Measurements from ENCODE around the gene DDX28. TPM values are rescaled to one million over a fixed set of nuclear protein-coding genes. Genes with fewer than 3 reads are reported as not detected.
"Not testable (repeated sequence)": the region's sequence is repeated elsewhere in the genome, so short reads cannot be mapped to it uniquely, and the experiment has no call there.

The DDX28 gene
- polyA plus RNA-seq, 1 donor from 2014 or later: 13.9 TPM

DNA sequence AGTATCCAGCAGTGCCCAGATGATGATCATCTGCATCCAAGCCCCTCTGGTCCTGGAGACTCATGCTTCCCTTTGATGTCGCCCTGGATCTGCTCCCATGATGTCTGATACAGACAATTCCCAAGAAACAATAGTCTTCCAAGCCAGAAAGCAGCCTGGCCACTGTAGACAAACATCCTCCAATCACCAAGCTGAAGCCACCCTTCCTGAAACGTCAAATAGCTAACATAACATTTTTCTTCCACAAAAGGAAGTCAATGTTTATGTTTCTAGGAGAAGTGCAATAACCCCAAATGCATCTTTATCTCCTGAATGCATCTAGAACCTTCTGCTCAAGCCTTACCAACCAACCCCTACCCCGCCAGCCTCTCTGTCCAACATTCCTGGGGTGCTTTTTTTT is 22.6 kb downstream of the DDX28 start:
- no peak overlapping the region for H3K4me2 ChIP-seq (ENCODE audit: low read length)
- TF ChIP-seq TAF1 (IDR thresholded peaks at IDR 0.05; ENCODE audit: low read depth) (no peak), EZH2 (IDR thresholded peaks at IDR 0.05; ENCODE audit: borderline replicate concordance, insufficient read depth, low read length, poor library complexity, severe bottlenecking) (no peak), SMC3 (conservative IDR thresholded peaks at IDR 0.05; ENCODE audit: poor library complexity) (no peak), RAD21 (conservative IDR thresholded peaks at IDR 0.05) (no peak)
- TF ChIP-seq, protein P1, sequence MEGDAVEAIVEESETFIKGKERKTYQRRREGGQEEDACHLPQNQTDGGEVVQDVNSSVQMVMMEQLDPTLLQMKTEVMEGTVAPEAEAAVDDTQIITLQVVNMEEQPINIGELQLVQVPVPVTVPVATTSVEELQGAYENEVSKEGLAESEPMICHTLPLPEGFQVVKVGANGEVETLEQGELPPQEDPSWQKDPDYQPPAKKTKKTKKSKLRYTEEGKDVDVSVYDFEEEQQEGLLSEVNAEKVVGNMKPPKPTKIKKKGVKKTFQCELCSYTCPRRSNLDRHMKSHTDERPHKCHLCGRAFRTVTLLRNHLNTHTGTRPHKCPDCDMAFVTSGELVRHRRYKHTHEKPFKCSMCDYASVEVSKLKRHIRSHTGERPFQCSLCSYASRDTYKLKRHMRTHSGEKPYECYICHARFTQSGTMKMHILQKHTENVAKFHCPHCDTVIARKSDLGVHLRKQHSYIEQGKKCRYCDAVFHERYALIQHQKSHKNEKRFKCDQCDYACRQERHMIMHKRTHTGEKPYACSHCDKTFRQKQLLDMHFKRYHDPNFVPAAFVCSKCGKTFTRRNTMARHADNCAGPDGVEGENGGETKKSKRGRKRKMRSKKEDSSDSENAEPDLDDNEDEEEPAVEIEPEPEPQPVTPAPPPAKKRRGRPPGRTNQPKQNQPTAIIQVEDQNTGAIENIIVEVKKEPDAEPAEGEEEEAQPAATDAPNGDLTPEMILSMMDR (IDR thresholded peaks at IDR 0.05; ENCODE audit: poor library complexity, severe bottlenecking): no peak
- H2AFZ ChIP-seq (ENCODE audit: low read depth, low read length): no peak overlapping the region
- no peaks in the 10 kb centered on the region for H4K20me1 ChIP-seq (ENCODE audit: insufficient read depth)
- H3K27ac ChIP-seq (ENCODE audit: low read length): no peak overlapping the region
- no peaks in the 10 kb centered on the region for H3K9me2 ChIP-seq (ENCODE audit: insufficient read depth, low read length)
- H3F3A ChIP-seq (ENCODE audit: insufficient read depth, low read length, poor library complexity, severe bottlenecking): no peaks in the 10 kb centered on the region
- H3K79me2 ChIP-seq (replicated peaks; ENCODE audit: insufficient read depth, low read length): no peaks in the 10 kb centered on the region
- no peak overlapping the region for H3K4me3 ChIP-seq (ENCODE audit: low read length)
- no peaks in the 10 kb centered on the region for H3K27me3 ChIP-seq (ENCODE audit: insufficient read depth, low read depth, low read length)
- H3K9ac ChIP-seq (ENCODE audit: low read length): no peak overlapping the region
- no peaks in the 10 kb centered on the region for H3K36me3 ChIP-seq (ENCODE audit: insufficient read depth, low read length)
- H3K9me3 ChIP-seq (ENCODE audit: low read length): no peaks in the 10 kb centered on the region

DNA sequence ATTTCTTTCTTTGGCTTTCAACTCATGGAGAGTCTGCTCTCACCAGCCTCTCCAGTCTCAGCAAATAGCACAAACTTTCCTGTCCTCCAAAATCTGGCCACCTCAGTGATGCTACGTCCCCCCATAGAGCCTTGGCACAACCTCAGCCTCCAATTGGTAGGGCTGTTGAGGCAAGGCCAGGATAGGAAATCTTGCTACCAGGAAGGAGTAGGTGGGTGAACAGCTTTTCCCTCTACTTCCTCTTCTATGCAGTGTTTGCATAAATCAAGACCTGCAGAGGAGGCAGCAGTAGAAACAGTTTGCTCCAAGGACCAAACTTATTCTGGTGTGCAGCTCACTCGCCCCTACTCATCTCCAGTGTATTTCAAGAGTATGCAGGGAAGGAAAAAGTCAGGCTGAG is 23.0 kb downstream of the DDX28 start:
- H3K27ac ChIP-seq (ENCODE audit: low read length): no peak overlapping the region
- no peaks in the 10 kb centered on the region for H3K9me2 ChIP-seq (ENCODE audit: insufficient read depth, low read length)
- no peaks in the 10 kb centered on the region for H3K27me3 ChIP-seq (ENCODE audit: insufficient read depth, low read depth, low read length)
- H3K9me3 ChIP-seq (ENCODE audit: low read length): no peaks in the 10 kb centered on the region
- no peak overlapping the region for H3K9ac ChIP-seq (ENCODE audit: low read length)
- TF ChIP-seq POLR2AphosphoS5 (IDR thresholded peaks at IDR 0.05): no peak
- TF ChIP-seq, protein P2, sequence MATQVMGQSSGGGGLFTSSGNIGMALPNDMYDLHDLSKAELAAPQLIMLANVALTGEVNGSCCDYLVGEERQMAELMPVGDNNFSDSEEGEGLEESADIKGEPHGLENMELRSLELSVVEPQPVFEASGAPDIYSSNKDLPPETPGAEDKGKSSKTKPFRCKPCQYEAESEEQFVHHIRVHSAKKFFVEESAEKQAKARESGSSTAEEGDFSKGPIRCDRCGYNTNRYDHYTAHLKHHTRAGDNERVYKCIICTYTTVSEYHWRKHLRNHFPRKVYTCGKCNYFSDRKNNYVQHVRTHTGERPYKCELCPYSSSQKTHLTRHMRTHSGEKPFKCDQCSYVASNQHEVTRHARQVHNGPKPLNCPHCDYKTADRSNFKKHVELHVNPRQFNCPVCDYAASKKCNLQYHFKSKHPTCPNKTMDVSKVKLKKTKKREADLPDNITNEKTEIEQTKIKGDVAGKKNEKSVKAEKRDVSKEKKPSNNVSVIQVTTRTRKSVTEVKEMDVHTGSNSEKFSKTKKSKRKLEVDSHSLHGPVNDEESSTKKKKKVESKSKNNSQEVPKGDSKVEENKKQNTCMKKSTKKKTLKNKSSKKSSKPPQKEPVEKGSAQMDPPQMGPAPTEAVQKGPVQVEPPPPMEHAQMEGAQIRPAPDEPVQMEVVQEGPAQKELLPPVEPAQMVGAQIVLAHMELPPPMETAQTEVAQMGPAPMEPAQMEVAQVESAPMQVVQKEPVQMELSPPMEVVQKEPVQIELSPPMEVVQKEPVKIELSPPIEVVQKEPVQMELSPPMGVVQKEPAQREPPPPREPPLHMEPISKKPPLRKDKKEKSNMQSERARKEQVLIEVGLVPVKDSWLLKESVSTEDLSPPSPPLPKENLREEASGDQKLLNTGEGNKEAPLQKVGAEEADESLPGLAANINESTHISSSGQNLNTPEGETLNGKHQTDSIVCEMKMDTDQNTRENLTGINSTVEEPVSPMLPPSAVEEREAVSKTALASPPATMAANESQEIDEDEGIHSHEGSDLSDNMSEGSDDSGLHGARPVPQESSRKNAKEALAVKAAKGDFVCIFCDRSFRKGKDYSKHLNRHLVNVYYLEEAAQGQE (IDR thresholded peaks at IDR 0.05; ENCODE audit: borderline replicate concordance): no peak
- TF ChIP-seq MXI1 (conservative IDR thresholded peaks at IDR 0.05; ENCODE audit: poor library complexity, severe bottlenecking): no peak
- TF ChIP-seq, protein P1 (IDR thresholded peaks at IDR 0.05; ENCODE audit: poor library complexity, severe bottlenecking): no peak
- TF ChIP-seq SMC3 (conservative IDR thresholded peaks at IDR 0.05; ENCODE audit: poor library complexity): no peak
- TF ChIP-seq EZH2 (IDR thresholded peaks at IDR 0.05; ENCODE audit: borderline replicate concordance, insufficient read depth, low read length, poor library complexity, severe bottlenecking): no peak
- TF ChIP-seq EP300 (conservative IDR thresholded peaks at IDR 0.05; ENCODE audit: poor library complexity, severe bottlenecking): no peak
- TF ChIP-seq RAD21 (conservative IDR thresholded peaks at IDR 0.05): no peak
- no peak for TF ChIP-seq TAF1 (IDR thresholded peaks at IDR 0.05; ENCODE audit: low read depth)
- no peaks in the 10 kb centered on the region for H3K36me3 ChIP-seq (ENCODE audit: insufficient read depth, low read length)
- H4K20me1 ChIP-seq (ENCODE audit: insufficient read depth): no peaks in the 10 kb centered on the region
- H3K79me2 ChIP-seq (replicated peaks; ENCODE audit: insufficient read depth, low read length): no peaks in the 10 kb centered on the region
- no peaks in the 10 kb centered on the region for H3F3A ChIP-seq (ENCODE audit: insufficient read depth, low read length, poor library complexity, severe bottlenecking)
- H3K4me3 ChIP-seq (ENCODE audit: low read length): no peak overlapping the region
- H2AFZ ChIP-seq (ENCODE audit: low read depth, low read length): no peak overlapping the region
- no peak overlapping the region for H3K4me2 ChIP-seq (ENCODE audit: low read length)

DNA sequence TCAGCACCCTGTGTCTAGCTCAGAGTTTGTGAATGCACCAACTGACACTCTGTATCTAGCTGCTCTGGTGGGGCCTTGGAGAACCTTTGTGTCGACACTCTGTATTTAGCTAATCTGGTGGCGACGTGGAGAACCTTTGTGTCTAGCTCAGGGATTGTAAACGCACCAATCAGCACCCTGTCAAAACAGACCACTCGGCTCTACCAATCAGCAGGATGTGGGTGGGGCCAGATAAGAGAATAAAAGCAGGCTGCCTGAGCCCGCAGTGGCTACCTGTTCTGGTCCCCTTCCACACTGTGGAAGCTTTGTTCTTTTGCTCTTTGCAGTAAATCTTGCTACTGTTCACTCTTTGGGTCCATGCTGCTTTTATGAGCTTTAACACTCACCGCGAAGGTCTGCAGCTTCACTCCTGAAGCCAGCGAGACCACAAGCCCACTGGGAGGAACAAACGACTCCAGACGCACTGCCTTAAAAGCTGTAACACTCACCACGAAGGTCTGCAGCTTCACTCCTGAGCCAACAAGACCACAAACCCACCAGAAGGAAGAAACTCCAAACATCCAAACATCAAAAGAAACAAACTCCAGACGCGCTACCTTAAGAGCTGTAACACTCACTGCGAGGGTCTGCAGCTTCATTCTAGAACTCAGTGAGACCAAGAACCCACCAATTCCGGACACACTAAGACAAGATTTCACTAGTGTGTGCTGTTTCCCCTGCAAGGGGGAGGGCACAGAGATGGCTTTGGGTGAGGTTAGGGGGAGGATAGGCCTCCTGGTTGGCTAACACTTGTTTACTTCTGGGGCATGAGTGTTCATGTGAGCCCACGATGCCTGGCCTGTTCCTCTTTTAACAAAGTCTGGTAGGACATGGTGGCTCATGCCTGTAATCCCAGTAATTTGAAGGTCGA is 24.0 kb downstream of the DDX28 start, which contains the start of gene DPEP2:
Gene DPEP2, minus strand, starts transcription at position 706 of the 910 bp plus-strand sequence. CDS start 6,272 bp downstream, outside the sequence.
- not testable (repeated sequence) for H3F3A ChIP-seq (ENCODE audit: insufficient read depth, low read length, poor library complexity, severe bottlenecking); H3K9me2 ChIP-seq (ENCODE audit: insufficient read depth, low read length); H3K36me3 ChIP-seq (ENCODE audit: insufficient read depth, low read length); H3K27ac ChIP-seq (ENCODE audit: low read length); H3K4me2 ChIP-seq (ENCODE audit: low read length); H3K4me3 ChIP-seq (ENCODE audit: low read length); H2AFZ ChIP-seq (ENCODE audit: low read depth, low read length); H3K79me2 ChIP-seq (replicated peaks; ENCODE audit: insufficient read depth, low read length); H3K9ac ChIP-seq (ENCODE audit: low read length); H4K20me1 ChIP-seq (ENCODE audit: insufficient read depth); H3K27me3 ChIP-seq (ENCODE audit: insufficient read depth, low read depth, low read length); H3K9me3 ChIP-seq (ENCODE audit: low read length)

DNA sequence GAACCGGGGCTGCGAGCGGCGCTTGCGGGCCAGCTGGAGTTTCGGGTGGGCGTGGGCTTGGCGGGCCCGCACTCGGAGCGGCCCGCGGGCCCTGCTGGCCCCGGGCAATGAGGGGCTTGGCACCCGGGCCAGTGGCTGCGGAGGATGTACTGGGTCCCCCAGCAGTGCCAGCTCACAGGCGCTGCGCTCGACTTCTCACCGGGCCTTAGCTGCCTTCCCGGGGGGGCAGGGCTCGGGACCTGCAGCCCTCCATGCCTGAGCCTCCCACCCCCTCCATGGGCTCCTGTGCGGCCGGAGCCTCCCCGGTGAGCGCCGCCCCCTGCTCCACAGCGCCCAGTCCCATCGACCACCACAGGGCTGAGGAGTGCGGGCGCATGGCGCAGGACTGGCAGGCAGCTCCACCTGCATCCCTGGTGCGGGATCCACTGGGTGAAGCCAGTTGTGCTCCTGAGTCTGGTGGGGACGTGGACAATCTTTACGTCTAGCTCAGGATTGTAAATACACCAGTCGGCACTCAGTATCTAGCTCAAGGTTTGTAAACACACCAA is 24.7 kb downstream of the DDX28 start:
- H3K4me3 ChIP-seq (ENCODE audit: low read length); H3K79me2 ChIP-seq (replicated peaks; ENCODE audit: insufficient read depth, low read length); H3K27me3 ChIP-seq (ENCODE audit: insufficient read depth, low read depth, low read length); H4K20me1 ChIP-seq (ENCODE audit: insufficient read depth); H2AFZ ChIP-seq (ENCODE audit: low read depth, low read length); H3K36me3 ChIP-seq (ENCODE audit: insufficient read depth, low read length); H3K9me3 ChIP-seq (ENCODE audit: low read length); H3F3A ChIP-seq (ENCODE audit: insufficient read depth, low read length, poor library complexity, severe bottlenecking); H3K27ac ChIP-seq (ENCODE audit: low read length); H3K4me2 ChIP-seq (ENCODE audit: low read length); H3K9me2 ChIP-seq (ENCODE audit: insufficient read depth, low read length); H3K9ac ChIP-seq (ENCODE audit: low read length): not testable (repeated sequence)

Data from neural cell (in vitro differentiated cells).